Activated gamma-delta T cell treated with Interleukin-2 at 50 U/mL for 16 hours (primary cell): Measurements from ENCODE around the gene UBE3B.

ENCODE experiments used
- DNase-seq: peaks from one replicate; pipeline ENCODE4 v3.0.0-alpha.2; 2020

The UBE3B gene

GRCh38 chr12:109497675-109498074, 20.2 kb downstream of the UBE3B start:
- no peak for DNase-seq

GRCh38 chr12:109500406-109501185, 23.2 kb downstream of the UBE3B start:
- DNase-seq = no peak

- no peak for DNase-seq
Observed at GRCh38 chr12:109501299-109501698, 23.9 kb downstream of the UBE3B start.

GRCh38 chr12:109502332-109502731, 24.9 kb downstream of the UBE3B start:
- no peak for DNase-seq

GRCh38 chr12:109503611-109504010, 26.2 kb downstream of the UBE3B start:
- DNase-seq = no peak

- DNase-seq = no peak
Observed at GRCh38 chr12:109504068-109504467, 26.6 kb downstream of the UBE3B start.

- DNase-seq = no peak
Observed at GRCh38 chr12:109510196-109510595, 32.8 kb downstream of the UBE3B start.

GRCh38 chr12:109512608-109513007, 35.2 kb downstream of the UBE3B start:
- no peak for DNase-seq

GRCh38 chr12:109513051-109513450, 35.6 kb downstream of the UBE3B start:
- no peak for DNase-seq

GRCh38 chr12:109513977-109514376, 36.5 kb downstream of the UBE3B start:
- no peak for DNase-seq

GRCh38 chr12:109517619-109518018, 40.2 kb downstream of the UBE3B start:
- no peak for DNase-seq

GRCh38 chr12:109518820-109519665, 41.6 kb downstream of the UBE3B start:
- DNase-seq = peak; percentile 53

GRCh38 chr12:109519787-109520186, 42.4 kb downstream of the UBE3B start:
- DNase-seq = no peak

GRCh38 chr12:109521831-109522230, 44.4 kb downstream of the UBE3B start:
- DNase-seq = no peak

GRCh38 chr12:109523071-109523470, 45.6 kb downstream of the UBE3B start:
- no peak for DNase-seq

- no peak for DNase-seq
Observed at GRCh38 chr12:109523504-109523903, 46.1 kb downstream of the UBE3B start.

- DNase-seq = no peak
Observed at GRCh38 chr12:109524466-109525278, 47.2 kb downstream of the UBE3B start.

- DNase-seq = no peak
Observed at GRCh38 chr12:109525279-109525585, 47.8 kb downstream of the UBE3B start.

- DNase-seq = no peak
Observed at GRCh38 chr12:109527489-109528123, 50.2 kb downstream of the UBE3B start.

- no peak for DNase-seq
Observed at GRCh38 chr12:109529691-109530640, 52.5 kb downstream of the UBE3B start.

- no peak for DNase-seq
Observed at GRCh38 chr12:109531411-109531810, 54.0 kb downstream of the UBE3B start.
